ENCODE results near the gene MMP13.

DNA sequence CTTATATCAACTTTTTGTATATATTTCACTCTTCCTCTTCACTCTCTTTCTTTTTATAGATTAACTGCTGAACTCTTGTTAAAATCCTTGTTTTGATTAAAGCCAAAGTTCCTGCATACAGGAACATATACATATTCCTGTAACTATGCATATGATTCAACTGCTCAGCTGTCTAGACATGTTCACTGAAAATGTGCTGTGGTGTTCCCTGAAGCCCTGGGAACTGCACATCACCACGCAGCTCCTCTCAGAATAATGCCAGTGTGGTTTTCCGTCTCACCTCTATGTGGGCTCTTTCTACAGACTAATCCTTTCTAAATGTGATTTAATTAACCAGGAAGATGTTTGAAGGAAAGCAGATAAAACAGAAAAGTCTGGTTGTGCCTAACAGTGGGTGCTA is 55.2 kb downstream of the MMP13 start:
- TF ChIP-seq, protein P1, sequence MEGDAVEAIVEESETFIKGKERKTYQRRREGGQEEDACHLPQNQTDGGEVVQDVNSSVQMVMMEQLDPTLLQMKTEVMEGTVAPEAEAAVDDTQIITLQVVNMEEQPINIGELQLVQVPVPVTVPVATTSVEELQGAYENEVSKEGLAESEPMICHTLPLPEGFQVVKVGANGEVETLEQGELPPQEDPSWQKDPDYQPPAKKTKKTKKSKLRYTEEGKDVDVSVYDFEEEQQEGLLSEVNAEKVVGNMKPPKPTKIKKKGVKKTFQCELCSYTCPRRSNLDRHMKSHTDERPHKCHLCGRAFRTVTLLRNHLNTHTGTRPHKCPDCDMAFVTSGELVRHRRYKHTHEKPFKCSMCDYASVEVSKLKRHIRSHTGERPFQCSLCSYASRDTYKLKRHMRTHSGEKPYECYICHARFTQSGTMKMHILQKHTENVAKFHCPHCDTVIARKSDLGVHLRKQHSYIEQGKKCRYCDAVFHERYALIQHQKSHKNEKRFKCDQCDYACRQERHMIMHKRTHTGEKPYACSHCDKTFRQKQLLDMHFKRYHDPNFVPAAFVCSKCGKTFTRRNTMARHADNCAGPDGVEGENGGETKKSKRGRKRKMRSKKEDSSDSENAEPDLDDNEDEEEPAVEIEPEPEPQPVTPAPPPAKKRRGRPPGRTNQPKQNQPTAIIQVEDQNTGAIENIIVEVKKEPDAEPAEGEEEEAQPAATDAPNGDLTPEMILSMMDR (IDR thresholded peaks at IDR 0.05), result no peak
- no peak for TF ChIP-seq ZFX (IDR thresholded peaks at IDR 0.05; ENCODE audit: borderline replicate concordance)

Data from 22Rv1 (cell line).